ENCODE results near the gene TMEM63A.

- TF ChIP-seq CTCF (optimal IDR thresholded peaks at IDR 0.05 in 1 of 3, IDR thresholded peaks at IDR 0.05 in 1 of 3, conservative IDR thresholded peaks at IDR 0.05 in 1 of 3; ENCODE audit: extremely low read depth in 1 of 3, insufficient read depth in 2 of 3, low read length in 3 of 3) = no peak
- no peak for TF ChIP-seq EZH2 (IDR thresholded peaks at IDR 0.05; ENCODE audit: low read length)
Observed at GRCh38 chr1:225878282-225878681, 3.9 kb downstream of the TMEM63A start.

Measured in keratinocyte (primary cell).